NCI-H2029 treated with DMSO at 0.1 percent for 48 hours (cell line): Measurements from ENCODE around the gene ATP6AP1.
A peak's percentile ranks its signal among the peaks of the same experiment; 100 is the strongest.
"Not testable (repeated sequence)": the region's sequence is repeated elsewhere in the genome, so short reads cannot be mapped to it uniquely, and the experiment has no call there.

Experiments used
- DNase-seq: peaks from one replicate; lab custom pipeline; 2025; lab: John Stamatoyannopoulos, UW

Gene ATP6AP1

GRCh38 chrX:154428176-154429171 is at the start of gene ATP6AP1:
TSS of gene ATP6AP1 (plus strand) at chrX:154428677. CDS start at chrX:154428693, 16 bp downstream.
- peak; percentile 42 for DNase-seq

DNA sequence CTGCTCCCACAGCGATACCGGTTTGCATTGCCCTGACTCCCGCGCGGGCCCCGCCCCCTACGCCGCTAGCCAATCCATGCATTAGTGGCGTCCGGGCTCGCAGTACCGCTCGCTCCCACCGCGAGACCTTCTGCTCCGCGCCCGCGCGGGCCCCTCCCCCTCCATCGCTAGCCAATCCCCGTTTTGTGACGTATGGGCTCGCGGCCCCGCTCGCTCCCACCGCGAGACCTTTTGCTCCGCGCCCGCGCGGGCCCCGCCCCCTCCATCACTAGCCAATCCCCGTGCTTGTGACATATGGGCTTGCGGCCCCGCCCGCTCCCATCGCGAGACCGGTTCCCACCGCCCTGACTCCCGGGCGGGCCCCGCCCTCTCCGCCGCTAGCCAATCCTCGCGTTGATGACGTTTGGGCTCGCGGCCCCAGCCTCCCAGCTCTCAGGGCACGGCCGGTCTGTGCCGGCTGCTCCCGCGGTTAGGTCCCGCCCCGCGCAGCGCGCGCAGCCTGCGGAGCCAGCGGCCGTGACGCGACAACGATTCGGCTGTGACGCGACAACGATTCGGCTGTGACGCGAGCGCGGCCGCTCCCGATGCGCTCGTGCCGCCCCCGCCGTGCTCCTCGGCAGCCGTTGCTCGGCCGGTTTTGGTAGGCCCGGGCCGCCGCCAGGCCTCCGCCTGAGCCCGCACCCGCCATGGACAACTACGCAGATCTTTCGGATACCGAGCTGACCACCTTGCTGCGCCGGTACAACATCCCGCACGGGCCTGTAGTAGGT is 49.5 kb upstream of the ATP6AP1 start, which contains the start of gene EMD:
Gene EMD, plus strand, starts transcription at position 497 of the 770 bp plus-strand sequence. Its CDS starts 190 bp downstream, at position 687.
- DNase-seq = peak; percentile 95

DNA sequence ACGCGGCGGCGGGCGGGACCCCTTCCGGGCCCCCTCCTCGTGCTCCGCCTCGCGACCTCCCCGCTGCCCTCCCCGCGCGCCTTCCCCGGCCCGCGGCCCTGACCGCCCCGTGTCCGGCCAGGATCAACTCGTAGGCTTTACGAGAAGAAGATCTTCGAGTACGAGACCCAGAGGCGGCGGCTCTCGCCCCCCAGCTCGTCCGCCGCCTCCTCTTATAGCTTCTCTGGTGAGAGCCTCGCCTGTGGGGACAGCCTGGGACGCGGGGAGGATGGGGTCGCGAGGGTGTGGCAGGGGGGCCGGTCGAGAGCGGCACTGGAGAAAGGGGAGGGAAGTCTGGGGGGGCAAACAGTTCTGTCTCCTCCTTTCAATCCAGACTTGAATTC is 48.9 kb upstream of the ATP6AP1 start:
- DNase-seq = no peak

DNA sequence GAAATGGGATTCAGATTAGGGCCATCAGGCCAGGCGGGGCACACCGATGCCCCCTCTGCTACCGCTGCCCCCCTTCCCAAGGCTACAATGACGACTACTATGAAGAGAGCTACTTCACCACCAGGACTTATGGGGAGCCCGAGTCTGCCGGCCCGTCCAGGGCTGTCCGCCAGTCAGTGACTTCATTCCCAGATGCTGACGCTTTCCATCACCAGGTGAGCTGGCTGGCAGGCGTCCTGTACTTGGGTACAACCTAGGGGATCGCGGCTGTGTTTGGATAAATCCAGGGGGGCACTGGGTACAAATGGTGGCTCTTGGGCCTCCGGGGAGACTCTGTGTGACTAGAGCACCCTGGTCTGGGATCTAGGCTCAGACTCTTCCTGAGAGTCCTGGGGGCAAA is 48.3 kb upstream of the ATP6AP1 start:
- DNase-seq = no peak

GRCh38 chrX:154380787-154381186 is 47.7 kb upstream of the ATP6AP1 start:
- DNase-seq = no peak

GRCh38 chrX:154381271-154381670 is 47.2 kb upstream of the ATP6AP1 start:
- DNase-seq = no peak

- no peak for DNase-seq
Observed at GRCh38 chrX:154382483-154383069, 45.9 kb upstream of the ATP6AP1 start.

- no peak for DNase-seq
Observed at GRCh38 chrX:154383359-154384283, 44.9 kb upstream of the ATP6AP1 start.

DNA sequence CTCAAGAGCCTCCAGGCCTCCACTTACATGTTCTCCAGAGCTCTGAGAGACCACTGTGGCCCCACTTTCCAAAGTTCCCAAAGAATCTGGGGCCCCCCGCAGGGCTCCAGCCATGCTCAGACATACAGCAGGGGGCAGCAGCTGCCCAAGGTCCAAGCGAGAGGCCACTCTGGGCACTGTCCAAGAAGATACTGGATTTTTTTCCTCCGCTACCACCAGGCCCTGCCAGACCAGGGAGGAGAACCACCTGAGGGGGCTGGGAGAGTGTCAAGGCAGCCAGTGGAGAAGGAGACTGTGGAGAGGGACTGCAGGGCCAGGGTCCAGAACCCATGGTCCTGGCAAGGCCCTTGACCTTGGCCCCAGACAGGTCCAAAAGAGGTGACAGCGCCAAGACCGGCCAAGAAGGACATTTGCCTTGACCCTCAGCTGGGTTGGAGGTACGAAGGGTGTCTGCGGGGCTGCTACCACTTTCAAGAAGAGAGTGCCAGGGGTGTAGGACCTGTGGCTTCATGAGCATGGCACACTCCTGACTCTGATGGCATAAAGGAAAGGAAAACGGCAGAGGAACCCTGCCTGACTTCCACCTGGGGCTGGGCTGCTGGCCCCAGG is 44.1 kb upstream of the ATP6AP1 start:
- DNase-seq = no peak

DNA sequence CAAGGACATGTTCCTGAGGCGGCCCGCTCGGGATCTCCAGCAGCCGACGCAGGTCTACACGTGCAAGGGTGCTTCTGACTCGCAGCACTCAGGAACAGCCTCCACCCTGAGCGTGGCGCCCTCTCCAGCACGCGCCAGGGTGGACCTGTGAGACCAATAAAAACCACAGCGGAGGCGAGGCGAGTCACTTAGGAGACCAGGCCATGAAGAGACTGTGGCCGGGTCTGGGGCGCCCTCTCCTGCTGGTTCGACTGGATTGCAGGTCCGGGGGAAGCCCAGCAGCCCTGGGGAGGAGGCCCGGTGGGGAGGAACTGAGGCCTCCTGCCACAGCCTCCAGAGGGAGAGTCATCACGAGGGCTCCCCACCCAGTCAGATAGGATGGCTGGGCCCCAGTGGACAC is 40.4 kb upstream of the ATP6AP1 start:
- not testable (repeated sequence) for DNase-seq

DNA sequence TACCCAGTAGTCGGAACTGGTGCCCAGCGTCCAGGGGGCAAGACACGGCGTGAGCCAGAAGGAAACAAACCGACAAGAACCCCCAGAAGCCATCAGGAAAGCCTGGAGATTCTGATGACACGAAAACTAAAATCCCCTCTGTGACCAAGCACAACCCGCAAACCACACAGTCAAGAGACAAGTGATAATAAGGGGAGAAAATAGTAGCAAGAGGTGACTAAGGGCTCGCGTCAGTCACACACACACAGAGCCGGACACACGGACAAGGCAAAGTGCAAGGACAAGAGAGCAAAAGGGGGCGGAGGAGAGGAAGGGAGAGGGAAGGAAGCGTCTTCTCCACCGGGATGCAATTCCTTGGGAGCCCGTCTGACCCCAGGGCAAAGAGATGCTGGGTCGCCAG is 39.8 kb upstream of the ATP6AP1 start:
- not testable (repeated sequence) for DNase-seq

DNA sequence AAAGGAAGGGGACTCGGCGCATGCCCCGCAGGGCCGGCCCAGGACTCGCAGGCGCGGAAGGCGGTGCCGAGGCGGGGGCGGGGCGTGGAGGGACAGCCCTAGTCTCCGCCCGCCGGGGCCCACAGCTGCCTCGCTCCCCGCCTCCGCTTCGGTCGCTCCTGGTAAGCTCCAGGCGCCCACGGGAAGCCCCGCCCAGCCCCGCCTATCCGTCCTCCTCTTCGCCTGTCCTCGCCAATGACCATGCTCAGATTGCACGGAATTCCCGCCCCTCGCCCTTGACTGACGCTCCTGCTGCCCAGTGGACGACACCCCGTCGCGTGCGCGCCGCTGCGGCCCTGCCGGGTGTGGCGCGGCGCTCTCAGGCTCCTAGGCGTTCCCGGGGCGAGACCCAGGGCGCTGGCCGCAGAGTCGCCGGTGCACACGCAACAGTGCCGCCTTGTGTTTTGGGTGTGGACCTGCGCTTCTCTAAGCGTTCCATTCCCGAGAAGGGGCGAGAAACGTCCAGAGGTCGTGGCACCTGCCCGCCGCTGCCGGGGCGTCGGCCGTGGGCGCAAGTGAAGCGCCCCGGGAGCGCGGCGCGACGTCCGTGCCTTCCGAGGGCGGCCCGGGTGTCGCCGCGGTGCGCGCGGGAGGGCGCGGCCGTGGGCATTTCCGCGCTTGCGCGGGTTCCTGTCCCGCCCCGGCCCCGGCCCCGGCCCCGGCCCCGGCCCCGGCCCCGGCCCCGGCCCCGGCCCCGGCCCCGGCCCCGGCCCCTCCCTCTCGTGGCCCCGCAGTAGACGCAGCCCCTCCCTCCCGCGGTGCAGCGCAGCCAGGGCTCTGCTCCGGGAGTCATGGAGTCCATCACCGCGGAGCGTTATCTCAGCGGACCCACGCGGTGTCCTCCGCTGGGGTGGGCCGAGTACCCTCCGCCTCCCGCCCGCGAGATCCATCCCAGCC is 38.4 kb upstream of the ATP6AP1 start:
- not testable (repeated sequence) for DNase-seq

GRCh38 chrX:154396363-154396762 is 32.1 kb upstream of the ATP6AP1 start:
- not testable (repeated sequence) for DNase-seq

- no peak for DNase-seq
Observed at GRCh38 chrX:154396973-154397887, 31.2 kb upstream of the ATP6AP1 start.

GRCh38 chrX:154397888-154398667 is 30.4 kb upstream of the ATP6AP1 start, which contains the start of gene RPL10:
TSS of gene RPL10 (plus strand) at chrX:154398377. CDS start at chrX:154398520, 143 bp downstream.
- DNase-seq = peak; percentile 76

GRCh38 chrX:154398668-154399526 is 29.6 kb upstream of the ATP6AP1 start:
- DNase-seq = peak; percentile 22
